GM18867 (cell line): ENCODE results near the gene C17orf58.
"Not testable (repeated sequence)": the region's sequence is repeated elsewhere in the genome, so short reads cannot be mapped to it uniquely, and the experiment has no call there.

Source experiments
- ATAC-seq: cut with Tn5 transposase; IDR thresholded peaks from one replicate; pipeline ENCODE4 v1.9.1; 2021; ENCODE audit warnings: mild to moderate bottlenecking, moderate library complexity; ENCODE audit not compliant: unreplicated experiment

Gene C17orf58

GRCh38 chr17:67996301-67997171, at the start of gene C17orf58:
C17orf58 (minus strand) TSS chr17:67996469; CDS start chr17:67996198, 271 bp downstream.
- not testable (repeated sequence) for ATAC-seq

- ATAC-seq = no peak
Measured at GRCh38 chr17:68036304-68037147, 40.3 kb upstream of the C17orf58 start.

DNA sequence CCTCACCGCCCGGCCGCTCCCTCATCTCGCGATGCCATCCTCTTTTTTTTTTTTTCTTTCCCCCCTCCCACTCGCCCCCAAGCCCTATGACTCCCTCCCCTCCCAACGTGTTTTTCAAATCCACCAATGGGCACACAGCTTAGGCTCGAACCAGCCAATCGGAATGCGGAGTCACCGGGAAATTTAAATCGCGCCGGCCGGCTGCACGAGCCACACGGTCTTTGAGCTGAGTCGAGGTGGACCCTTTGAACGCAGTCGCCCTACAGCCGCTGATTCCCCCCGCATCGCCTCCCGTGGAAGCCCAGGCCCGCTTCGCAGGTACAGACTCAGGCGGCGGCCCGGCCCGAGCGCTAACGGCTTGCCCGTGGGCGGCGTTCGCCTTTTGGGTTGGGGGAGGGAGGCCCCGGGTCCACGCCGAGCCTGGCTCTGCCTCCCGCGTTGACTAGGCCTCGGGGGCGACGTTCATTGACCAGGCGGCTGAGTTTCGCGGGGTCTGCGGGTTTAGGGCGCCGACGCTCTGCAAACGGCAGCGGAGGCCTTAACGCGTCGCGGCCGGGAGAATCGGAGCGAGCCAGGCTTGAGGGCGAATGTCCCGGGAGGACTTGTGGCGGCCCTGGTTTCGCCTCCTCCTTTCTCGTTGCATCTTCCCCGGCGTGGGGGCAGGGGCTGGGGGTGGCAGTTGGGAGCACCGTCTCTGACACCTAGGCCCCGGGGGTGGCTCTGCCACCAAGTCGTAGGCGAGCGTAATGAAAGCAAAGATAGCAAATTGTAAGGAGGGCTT, 39.4 kb upstream of the C17orf58 start, which contains the start of gene KPNA2:
TSS of gene KPNA2 (plus strand) at position 213 of the 781 bp plus-strand sequence. CDS start 1,398 bp downstream, outside the sequence.
- peak; percentile 94 for ATAC-seq

DNA sequence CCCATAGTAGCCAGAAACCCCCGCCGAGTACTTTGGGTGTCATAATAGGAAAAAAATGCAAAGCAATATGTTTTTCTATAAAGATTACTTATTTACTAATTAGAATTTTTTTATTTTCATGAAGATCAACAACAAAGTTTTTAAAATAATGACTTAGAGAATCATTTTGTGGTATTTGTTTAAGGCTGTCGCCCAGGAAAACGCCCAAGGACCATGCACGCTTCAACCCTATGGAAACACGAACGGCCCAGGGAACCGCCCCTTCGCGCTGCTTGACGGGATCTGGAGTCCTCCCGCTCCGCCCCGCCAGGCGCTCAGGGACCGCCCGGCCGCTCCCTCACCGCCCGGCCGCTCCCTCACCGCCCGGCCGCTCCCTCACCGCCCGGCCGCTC, 38.9 kb upstream of the C17orf58 start:
- ATAC-seq = peak; percentile 85

GRCh38 chr17:68034452-68034776, 38.1 kb upstream of the C17orf58 start:
- no peak for ATAC-seq

DNA sequence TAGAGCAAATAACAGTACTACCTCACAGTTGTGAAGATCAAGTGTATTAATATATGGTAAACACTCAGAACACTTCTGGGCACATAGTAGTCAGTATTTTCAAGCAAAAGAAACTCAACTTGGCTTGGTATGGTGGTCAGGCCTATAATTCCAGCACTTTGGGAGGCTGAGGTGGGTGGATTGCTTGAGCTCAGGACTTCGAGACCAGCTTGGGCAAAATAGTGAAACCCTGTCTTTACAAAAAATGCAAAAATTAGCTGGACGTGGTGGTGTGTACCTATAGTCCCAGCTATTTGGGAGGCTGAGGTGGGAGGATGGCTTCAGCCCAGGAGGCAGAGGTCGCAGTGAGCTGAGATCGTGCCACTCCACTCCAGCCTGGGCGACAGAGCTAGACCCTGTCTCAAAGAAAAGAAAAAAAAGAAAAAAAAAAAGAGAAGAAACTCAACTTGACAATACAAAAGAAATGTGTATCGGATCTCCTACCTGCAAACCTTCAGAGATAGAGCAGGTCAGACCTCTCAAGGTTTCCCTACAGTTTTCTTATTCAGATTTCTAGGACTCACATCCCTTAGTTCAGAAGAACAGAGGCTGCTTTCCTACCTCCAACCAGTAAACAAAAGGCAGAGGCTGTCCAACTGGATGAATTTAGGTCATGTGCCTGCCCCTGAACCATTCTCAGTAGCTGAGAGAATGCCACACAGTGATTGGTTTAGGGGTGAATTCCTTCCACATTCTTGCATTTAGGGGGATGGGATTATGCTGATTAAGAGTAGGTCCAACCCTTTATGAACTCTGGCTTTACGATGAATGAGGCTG, 37.6 kb upstream of the C17orf58 start:
- ATAC-seq = no peak

- no peak for ATAC-seq
Measured at GRCh38 chr17:68029512-68030215, 33.4 kb upstream of the C17orf58 start.

GRCh38 chr17:68022547-68022946, 26.3 kb upstream of the C17orf58 start:
- ATAC-seq = not testable (repeated sequence)

GRCh38 chr17:68021963-68022362, 25.7 kb upstream of the C17orf58 start:
- no peak for ATAC-seq

DNA sequence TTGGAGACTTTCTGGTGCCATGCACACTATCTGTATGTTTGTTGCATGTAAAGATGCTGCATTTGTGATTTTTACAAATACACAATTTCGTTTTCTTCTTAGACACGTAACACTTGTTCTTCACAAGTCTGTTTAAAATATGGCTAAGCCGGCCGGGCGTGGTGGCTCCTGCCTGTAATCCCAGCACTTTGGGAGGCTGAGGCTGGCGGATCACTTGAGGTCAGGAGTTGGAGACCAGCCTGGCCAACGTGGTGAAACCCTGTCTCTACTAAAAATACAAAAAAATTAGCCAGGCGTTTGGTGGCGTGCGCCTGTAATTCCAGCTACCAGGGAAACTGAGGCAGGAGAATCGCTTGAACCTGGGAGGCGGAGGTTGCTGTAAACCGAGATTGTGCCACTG, 24.5 kb upstream of the C17orf58 start:
- not testable (repeated sequence) for ATAC-seq

DNA sequence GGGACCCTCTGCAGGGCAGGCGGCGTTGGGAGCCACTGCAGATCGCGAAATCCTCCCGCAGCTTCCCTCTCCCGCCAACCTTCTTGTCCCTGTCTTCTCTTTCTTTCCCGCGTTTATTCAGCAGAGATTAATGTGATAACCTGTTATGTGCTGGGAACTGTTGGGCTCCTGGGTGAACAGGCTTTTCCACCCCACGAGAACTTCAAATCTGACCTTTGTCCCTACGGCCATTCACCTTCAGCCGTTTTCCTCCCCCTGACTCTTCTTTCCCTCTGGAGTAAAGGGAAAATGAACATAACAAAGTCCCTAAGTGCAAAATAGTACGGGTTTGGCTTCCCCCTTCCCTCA, 24.1 kb upstream of the C17orf58 start:
- ATAC-seq = no peak

- peak; percentile 90 for ATAC-seq
Measured at GRCh38 chr17:68019675-68020408, 23.6 kb upstream of the C17orf58 start.

GRCh38 chr17:68019336-68019674, 23.0 kb upstream of the C17orf58 start:
- ATAC-seq = no peak

DNA sequence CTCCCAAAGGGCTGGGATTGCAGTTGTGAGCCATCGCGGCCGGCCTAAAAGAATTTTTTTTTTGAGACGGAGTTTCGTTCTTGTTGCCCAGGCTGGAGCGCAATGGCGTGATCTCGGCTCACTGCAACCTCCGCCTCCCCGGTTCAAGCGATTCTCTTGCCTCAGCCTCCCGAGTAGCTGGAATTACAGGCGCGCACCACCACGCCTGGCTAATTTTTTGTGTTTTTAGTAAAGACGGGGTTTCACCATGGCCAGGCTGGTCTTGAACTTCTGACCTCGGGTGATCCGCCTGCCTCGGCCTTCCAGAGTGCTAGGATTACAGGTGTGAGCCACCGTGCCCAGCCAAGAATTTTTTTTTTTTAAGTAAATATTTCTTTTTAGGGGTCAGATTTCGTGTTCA, 22.2 kb upstream of the C17orf58 start:
- not testable (repeated sequence) for ATAC-seq

- ATAC-seq = no peak
Measured at GRCh38 chr17:68016838-68017237, 20.6 kb upstream of the C17orf58 start.

DNA sequence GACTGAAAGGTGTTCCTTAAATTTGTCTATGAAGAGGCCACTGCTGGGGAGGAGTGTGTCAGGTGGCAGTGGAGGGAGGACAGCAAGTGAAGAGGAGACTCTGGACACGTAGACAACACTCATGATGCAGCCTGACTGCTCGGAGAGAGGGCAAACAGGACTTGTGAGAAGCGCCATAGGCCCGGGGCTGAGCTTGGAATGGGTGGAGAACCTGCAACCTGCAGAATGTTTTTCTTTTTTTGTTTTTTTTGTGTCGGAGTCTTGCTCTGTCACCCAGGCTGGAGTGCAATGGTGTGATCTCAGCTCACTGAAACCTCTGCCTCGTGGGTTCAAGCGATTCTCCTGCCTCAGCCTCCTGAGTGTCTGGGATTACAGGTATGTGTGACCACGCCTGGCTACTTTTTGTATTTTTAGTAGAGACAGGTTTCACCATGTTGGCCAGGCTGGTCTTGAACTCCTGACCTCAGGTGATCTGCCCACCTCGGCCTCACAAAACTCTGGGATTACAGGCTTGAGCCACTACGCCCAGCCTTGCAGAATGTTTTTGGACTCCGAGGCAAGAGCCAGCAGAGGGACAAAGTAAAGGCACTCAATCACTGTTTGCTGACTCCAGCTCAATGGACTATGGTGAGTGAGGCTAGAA, 18.9 kb upstream of the C17orf58 start:
- no peak for ATAC-seq

DNA sequence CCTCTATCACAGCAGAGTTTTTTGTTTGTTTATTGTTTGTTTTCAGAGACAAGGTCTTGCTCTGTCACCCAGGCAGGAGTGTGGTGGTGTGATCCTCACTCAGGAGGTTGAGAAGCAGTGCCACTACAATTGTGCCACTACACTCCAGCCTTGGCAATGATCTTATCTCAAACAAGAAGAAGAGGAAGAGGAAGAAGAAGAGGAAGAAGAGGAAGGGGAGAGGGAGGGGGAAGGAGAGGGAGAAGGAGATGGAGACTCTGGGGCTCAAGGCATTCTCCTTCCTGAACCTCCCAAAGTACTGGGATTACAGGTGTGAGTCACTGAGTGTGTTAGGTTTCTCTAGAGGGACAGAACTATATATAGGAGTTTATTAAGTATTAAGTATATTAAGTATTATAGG, 17.1 kb upstream of the C17orf58 start:
- ATAC-seq = no peak

GRCh38 chr17:68011199-68011665, 15.0 kb upstream of the C17orf58 start:
- ATAC-seq = peak; percentile 72
